ENCODE results near the gene BGN. TPM values are rescaled to one million over a fixed set of nuclear protein-coding genes. Genes with fewer than 3 reads are reported as not detected.
A peak's percentile ranks its signal among the peaks of the same experiment; 100 is the strongest.

The BGN gene
- polyA plus RNA-seq, 12 donors, result 82.7 to 192 (median 118) TPM

- no peak for DNase-seq
Observed at GRCh38 chrX:153524234-153524633, 29.5 kb downstream of the BGN start.

DNA sequence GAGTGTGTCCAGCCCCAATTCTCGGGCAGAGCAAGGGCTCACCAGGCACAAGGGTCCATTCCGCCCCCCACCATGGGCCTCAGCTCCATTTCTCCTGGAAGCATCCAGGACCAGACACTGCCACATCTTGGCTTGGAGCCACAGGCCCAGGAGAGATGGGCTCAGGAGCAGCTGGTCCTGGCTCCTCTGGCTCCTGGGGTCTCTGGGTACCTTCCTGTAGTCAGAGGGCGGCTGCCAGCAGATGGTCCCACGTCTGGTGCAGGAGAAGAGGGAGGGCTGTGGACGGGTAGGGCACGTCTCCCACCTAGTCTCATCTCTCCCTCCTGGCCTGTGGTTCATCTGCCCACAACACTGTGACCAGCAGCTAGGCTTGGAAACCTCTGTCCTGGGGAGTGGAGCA lies 30.7 kb downstream of the BGN start:
- DNase-seq, result no peak

GRCh38 chrX:153526042-153526441 lies 31.3 kb downstream of the BGN start:
- no peak for DNase-seq

DNA sequence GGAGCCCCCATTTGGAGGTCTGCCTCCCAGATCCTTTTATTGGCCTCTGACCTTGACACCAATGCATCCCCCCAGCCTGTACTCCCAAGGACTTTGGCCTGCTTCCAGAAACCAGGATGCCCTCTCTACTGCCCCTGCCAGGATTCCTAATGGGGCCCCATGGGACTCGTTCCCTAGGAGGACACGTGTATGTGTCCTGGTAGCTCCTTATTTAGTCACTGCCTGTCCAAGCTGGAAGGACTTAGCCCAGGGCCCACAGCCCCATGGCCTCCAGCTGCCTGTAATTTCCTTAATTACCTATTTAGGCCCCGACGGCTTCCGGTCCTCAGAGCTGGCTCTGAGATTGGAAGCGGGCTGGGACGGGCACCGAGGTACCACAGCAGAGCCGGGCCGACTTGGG lies 32.0 kb downstream of the BGN start:
- DNase-seq, result no peak

DNA sequence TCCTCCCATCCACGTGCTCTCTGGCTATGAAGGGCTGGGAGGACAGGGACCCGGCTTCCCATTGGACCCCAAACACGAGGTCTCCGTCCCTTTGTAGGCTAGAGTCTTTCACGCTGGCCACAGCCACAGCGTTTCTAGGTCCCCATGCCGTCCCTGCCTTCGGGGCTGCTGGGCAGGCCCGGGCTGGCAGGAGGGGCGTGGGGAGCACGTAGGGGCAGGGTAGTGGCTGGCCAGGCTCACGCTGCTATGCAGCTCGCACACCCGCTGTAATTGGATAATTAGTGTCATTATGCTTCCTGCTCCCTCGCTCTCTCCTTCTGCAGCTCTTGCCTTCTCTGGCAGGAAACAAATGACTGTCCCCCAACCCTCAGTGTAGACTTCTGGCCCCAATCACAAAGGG lies 32.4 kb downstream of the BGN start:
- DNase-seq, result no peak

- no peak for DNase-seq
Observed at GRCh38 chrX:153530411-153531129, 35.8 kb downstream of the BGN start.

DNA sequence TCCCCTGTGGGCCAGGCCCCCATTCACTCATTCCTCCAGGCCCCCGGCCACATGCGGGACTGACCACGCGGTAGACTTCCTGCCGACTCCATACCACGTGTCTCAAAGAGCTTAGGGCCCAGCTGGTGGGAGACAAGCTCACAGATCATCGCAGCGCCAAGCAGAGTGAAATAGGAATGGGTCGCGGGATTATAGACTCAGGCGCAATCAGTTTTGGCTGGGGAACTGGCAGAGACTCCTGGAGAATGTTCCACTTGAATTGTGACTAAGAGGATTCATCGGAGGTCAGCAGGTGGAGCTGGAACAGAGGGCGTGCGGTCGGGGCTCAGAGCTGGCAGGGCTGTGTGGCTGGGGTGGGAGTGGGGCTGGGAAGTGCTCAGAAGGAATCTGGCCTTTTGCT lies 38.3 kb downstream of the BGN start:
- DNase-seq, result no peak

DNA sequence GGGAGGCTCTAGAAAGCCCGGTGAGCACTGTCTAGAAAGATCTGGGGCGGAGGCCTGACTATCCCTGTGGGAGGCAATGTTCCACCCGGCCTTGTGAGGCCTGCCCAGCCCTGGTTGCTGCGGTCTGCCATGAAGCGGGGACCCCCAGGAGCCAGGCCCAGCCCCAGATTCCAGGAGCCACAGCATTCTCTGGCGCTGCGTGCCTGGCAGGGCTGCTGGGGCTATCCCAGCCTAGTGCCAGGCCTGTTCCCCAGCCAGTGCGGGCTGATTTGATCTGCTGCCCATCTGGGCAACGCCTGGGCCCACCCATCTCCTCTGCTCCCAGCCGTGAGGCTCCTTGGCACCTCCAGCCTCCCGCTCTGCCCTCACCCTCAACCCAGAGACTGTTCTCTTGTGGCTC lies 42.3 kb downstream of the BGN start:
- no peak for DNase-seq

DNA sequence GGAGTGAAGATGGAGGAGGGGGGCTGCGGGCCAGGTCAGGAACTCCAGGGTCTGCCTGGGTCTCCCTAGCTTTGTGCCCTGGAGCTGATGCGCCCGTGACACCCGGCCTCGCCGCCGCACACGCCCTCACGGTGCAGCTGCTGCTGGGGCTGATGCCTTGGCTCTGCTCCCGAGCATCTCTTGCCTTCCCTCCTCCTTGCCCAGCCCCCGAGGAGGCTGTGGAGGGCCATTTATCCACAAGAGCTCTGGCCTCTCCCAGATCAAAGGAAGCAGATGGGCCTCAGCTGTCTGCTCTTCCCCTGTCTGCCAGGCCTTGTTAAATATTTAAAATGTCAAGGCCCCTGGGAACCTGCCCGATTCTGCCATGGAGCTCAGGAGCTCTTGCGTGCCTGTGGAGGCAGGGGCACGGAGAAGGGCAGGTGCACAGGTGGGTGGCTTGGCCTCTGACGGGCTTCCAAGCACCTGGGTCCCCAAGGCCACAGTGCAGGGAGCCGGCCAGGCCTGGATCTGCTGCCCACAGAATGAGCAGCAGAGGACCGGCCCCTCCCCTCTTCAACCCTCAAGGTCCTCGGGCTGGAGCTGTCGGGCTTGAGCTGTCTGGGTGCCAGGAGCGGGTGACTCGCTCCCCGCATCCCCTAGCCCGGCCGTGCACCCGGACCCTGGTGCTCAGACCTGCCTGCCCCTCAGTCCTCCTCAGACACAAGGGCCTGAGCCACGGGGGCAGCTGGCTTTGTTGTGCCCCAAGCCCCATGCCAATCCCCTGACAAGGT lies 42.9 kb downstream of the BGN start:
- DNase-seq, result no peak

GRCh38 chrX:153538424-153538823 lies 43.6 kb downstream of the BGN start:
- no peak for DNase-seq

DNA sequence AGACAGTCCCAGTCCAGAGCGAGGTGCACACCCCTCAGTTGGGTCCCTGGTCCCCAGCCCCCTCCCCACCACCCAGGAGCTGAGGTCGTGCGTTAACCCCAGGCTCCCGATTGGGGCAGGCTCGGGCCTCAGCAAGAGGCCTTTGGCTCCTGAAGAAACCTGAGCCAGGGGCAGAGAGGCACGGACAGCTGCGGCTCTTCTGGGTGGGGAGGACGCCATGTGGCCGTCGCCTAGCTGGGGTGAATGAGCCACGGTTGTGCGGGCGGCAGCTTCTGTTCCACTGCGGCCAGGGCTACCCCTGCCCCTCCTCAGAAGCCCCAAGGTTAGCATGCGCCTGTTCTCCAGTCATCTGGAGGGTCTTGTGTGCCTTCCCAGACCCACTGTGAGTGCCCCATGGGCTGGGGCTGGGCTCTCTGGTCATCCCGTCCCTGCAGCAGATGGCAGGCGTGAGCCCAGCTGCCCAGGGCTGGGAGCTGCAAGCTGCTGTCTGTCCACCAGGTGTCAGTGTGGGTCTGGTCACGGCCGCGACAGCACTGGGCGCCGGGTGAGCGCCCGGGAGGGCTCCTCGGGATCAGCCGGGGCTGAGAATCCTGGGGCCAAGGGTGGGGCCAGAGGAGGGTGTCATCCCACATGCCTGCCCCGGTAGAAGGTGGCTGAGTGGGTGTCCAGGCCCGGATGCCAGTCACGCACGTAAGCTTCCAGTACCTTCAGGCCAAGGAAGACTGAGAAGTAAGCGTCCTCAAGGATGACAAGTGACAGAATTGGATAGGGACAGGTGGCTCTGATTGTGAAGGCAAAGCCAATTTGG lies 44.6 kb downstream of the BGN start:
- DNase-seq, result peak; percentile 64

GRCh38 chrX:153539979-153540358 lies 45.2 kb downstream of the BGN start:
- no peak for DNase-seq

DNA sequence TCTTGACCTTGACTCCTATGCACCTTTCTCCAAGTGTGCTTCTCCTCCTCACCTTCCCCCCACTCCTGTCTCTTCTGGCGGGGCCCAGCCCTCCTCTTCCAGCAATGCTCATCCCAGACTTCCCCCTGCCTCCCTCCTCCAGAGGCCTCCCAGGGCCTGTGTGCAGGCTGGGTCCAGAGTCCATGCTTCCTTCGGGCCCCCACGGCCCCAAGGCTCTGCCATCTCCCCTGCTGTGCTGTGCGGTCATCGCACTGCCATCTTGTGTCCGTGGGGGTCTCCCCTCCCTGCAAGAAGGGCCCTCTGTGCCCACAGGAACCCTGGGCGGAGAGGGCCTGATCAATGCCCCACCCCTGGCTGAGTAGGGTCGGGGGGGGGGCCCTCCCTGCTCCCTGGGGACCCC lies 49.9 kb downstream of the BGN start:
- no peak for DNase-seq

DNA sequence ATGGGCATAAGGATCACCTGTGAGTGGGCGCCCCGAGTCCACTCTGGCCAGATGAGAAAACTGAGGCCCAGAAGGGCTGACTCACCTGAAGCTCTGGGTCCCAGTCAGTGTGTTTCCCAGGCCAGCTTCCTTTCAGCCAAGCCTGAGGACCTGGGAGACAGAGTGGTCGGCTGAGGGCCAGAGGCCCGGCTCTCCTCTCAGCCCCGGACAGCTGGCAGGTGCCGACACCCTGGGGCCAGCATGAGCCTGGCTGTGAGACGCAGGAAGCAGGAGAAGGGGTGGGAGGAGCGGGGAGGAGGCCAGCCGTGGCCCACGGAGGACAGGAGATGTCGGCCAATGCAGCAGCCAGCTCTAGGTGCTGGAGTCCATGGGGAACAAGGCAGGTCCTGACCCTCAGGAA lies 51.6 kb downstream of the BGN start:
- DNase-seq, result no peak

- no peak for DNase-seq
Observed at GRCh38 chrX:153547195-153547594, 52.4 kb downstream of the BGN start.

DNA sequence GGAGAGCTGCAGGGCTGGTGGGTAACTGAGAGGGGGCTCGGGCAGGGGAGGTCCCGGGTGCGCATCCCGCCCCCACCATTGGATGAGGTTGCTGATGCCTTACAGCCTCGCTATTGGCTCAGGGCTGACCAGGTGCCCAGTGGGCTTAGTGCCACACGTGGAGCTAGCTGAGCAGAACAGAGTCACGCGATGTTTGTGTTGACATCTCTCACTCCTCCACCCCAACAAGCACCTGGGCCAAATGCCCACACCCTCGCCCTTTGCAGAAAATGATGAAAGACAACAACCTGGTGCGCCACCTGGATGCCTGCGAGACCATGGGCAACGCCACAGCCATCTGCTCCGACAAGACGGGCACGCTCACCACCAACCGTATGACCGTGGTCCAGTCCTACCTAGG lies 54.5 kb downstream of the BGN start:
- no peak for DNase-seq

DNA sequence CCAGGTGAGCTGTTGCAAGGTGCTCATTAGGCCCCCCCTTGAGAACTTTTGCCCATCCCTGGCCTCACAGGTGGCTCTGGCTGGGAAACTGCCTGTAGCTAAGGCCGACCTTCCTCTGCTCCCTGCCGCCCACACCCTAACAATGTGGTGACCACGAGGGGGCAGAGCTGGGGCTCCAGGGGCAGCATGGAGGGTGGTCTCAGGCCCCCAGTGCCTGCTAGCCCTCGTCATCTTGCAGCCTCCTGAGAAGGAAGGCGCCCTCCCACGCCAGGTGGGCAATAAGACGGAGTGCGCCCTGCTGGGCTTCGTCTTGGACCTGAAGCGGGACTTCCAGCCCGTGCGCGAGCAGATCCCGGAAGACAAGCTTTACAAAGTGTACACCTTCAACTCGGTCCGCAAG lies 55.0 kb downstream of the BGN start:
- no peak for DNase-seq

GRCh38 chrX:153551135-153551534 lies 56.4 kb downstream of the BGN start:
- no peak for DNase-seq

DNA sequence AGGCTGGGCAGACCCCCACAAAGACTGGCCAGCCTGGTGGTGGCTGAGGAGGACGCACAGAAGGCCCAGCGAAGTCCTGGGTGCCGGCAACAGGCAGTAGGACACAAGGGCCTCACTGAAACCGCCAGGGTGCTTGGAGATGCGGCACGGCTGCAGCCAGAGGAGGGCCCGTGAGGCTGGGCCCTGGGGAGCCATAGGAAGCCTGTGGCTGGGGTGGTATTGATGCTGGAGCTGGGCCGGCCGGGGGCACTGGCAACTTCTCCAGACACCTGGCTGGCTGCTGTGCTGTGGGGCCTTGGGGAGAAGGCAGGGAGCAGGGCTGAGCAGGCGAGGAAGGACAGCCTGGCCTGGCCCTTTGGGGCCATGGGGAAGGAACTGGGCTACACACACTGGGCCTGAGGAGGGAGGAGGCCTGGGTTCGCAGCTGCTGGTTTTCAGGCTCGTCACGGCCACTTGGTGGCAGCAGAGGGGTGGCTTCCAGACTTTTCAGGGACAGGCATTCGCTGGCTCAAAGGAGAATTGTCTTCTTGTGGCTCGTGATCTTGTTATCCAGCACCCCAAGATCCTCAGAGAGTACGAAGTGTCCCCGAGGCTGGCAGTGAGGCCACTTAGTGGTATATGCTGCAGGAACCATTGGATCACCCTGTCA lies 59.9 kb downstream of the BGN start:
- peak; percentile 59 for DNase-seq

DNA sequence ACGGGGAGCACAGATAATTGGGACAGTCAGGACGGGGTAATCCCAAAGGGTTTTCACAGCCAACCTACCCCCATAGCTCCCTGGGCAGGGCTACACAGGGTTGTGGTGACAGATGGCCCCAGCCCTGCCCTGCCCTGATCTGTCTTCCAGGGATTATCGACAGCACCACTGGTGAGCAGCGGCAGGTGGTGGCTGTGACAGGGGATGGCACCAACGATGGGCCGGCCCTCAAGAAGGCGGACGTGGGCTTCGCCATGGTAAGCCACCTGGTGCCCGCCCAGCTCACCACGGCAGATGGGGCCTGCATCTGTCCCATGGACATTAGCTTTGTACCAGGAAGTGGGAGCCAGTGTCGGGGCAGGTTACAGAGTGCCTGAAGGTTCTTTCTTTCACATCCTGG lies 62.0 kb downstream of the BGN start:
- DNase-seq, result no peak

GRCh38 chrX:153557618-153558355 lies 63.0 kb downstream of the BGN start:
- no peak for DNase-seq

Measured in muscle of arm (tissue), 12 donors.